ENCODE measurements around the gene PRPF40A.
"Not testable (repeated sequence)": the region's sequence is repeated elsewhere in the genome, so short reads cannot be mapped to it uniquely, and the experiment has no call there.

The PRPF40A gene
- 223 to 243 reads per million in 2 donors for total RNA-seq

DNA sequence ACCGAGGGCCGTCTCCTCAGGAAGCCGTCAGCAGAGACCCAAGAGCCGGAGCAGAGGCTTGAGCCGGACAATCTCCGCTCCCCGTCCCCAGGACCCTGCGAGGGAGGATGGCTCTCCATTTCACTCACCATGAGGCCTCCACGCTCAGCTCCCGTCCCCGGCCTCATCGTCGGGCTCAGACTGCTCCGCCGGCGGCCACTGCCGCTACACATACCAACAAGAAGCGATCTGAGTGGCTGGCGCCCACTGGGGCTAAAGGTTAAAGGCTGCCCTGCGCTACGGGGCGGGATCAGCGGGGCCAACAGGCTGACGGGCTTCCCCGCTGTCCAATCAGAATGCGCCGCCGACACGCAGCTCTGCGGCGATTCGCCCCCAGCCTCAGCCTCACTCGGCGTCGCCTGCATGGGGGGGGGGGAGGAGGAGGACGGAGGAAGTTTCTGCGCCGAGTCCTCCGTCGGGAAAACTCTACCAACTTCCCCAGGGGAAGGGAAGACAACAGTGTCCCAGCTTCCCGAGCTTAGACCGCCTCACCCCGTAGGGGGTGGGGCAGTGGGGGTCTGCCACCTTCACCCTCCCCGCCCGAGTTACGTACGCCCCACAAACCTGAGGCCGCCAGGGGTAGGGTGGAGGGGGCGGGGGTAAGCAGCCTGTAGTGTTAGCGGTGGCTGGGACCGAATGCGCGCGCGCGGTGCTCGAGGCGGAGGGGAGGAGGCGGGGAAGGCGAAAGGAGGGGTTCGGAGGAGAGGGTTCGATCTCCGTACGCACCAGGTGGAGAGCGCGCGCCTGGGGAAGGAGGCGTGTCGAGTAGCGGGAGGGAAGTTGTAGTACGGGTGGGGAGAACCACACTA, at the start of gene PRPF40A:
PRPF40A (minus strand) TSS at position 234 of the 848 bp plus-strand sequence; CDS start at position 212, 22 bp downstream.
- DNase-seq, result peak; percentile 99

DNA sequence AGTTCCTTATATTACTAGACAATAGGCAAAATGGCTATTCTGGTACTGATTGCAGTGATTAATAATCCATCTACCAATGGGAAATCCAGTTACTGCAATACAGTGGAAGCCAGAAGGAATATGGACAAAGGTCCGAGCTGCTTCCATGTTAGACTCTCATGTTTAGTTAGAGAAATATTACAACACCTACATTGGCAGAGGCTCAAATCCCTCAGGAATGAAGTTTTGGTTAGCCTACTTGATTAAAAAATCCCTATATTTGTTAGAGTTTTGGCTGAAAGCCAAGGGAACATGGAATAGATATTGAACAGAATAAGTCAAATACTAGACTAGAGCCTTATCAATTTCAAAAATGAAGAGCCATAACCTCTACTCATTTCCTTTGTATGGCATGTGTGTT, 49.7 kb upstream of the PRPF40A start:
- no peak for DNase-seq

DNA sequence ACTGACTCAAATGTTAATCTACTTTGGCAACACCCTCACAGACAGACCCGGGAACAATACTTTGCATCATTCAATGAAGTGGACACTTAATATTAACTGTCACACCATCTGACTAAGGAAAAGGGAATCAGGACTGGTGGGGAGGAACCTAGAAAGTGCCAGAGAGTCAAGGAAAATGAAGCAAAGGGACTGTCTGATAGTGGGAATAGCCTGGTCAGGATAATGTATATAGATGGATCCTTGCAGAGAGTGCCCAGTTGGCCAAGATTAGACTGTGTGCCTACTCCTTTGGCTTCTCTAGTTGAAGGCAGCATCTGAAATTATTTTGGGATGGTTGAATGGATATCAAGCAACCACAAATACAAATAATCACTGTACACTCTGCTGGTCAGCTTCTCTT, 46.4 kb upstream of the PRPF40A start:
- DNase-seq, result no peak

DNA sequence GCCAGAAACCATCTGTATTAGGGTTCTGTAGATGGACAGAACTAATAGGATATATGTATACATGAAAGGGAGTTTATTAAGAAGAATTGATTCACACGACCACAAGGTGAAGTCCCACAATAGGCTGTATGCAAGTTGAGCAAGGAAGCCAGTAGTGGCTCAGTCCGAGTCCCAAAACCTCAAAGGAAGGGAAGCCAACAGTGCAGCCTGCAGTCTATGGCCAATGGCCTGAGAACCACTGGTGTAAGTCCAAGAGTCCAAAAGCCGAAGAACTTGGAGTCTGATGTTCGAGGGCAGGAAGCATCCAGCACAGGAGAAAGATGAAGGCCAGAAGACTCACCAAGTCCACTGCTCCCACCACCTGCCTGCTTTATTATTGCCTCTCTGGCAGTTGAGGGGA, 45.9 kb upstream of the PRPF40A start:
- not testable (repeated sequence) for DNase-seq

DNA sequence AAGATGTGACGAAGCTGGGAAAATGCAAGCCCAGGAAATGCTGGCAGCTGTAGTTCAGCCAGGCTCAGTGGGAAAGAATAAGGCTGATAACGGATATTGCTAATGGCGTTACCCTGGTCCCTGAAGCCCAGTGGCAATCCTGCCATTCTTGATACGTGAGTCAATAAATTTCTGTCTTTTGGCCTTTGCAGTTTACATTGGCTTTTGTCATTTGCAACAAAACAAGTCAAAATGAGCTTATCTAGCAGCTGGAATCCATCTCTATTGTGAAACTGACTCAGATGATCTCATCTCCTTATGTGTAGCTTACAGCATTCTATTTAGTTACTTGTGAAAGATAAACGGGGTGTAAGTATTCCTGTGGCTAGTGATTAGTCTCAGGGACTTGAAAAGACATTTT, 44.9 kb upstream of the PRPF40A start:
- DNase-seq, result no peak

DNA sequence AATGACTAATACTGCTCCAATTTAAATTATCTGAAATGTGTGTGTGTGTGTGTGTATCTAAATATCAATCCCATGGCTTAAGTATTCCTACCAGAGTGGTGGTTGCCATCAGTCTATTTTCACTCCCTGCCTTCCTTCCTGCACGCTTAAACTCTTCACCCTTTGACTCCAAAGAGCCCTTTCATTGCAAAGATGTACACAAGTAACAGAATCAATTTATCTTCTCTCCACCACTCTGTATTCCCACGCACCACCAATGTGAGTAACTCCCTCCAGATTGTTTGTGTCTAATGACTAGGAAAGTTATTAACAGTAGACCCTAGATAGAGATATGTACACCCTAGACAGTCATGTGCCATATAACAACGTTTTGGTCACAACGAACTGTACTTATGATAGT, 44.0 kb upstream of the PRPF40A start:
- DNase-seq, result no peak

DNA sequence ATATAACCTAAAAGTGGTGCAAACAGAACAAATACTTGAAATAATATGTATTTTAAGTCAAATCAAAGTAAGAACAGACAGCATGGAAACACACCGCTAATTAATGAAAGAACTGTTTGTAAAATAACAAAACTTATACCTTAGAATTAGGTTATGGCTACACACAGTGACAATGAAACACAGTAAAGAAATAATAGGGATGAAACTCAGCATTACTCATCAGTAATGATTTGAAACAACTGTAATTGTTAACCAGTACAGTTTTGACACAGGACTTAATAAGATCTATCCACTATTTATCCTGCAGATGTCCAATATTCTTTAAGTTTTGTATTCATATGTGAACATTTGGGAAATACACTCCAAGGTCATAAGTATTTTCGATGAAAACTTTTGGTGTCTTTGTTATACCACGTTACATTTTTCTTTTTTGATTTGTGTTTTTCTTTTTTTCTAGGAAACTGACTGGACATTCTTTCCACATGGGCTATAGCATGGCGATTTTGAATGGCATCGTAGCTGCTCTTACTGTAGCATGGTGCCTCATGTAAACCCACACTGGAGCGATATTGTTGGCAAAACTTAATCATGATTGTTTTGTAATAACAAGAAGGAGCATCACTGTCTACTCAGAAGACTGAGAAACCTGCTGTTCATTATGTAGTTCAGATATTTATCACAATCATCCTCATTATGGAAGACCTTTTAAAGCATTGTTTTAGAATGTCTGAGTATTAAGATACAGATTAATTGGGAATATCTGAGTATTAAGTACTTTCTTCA, 42.2 kb upstream of the PRPF40A start:
- DNase-seq, result no peak

DNA sequence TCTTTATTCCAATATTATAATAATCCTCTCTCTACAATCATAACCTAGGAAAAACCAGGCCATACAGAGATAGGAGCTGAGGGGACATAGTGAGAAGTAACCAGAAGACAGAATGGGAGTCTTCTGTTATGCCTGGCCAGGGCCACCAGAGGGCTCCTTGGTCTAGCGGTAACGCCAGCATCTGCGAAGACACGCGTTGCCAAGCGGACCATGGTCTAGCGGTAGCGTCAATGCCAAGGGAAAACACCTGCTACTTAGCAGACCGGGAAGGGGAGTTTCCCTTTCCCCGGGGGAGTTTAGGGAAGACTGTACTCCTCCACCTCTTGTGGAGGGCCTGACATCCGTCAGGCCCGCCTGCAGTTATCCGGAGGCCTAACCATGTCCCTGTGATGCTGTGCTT, 37.8 kb upstream of the PRPF40A start:
- DNase-seq, result no peak

DNA sequence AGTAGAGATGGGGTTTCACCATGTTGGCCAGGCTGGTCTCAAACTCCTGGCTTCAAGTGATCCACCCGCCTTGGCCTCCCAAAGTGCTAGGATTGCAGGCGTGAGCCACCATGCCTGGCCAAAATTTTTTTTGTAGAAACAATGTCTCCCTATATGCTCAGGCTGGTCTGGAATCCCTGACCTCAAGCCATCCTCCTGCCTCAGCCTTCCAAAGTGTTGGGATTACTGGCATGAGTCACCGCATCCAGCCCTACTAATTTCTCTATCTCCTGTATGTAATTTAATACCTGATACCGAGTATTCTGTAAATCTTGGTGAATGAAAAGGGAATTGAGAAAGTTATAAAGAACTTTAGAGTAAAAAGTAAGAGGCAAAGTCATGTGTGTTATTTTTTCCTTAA, 30.5 kb upstream of the PRPF40A start:
- DNase-seq, result not testable (repeated sequence)

DNA sequence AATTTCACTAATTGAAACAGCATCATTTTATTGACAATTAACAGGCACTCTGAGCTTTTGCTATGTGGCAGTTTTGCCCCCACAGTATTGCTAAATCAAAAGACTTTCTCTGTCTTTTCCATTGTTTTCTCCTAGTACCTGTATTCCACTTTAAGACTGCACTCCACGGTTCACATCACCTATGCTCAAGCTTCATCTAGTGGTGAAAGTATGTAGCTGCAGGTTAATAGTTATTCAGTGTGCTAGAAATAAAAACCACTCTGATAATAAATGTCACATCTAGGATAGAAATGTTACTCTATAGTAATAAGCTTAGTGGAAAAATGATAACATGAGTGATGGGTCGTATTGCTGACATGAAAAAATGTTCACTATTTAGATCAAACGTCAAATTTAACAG, 25.7 kb upstream of the PRPF40A start:
- DNase-seq, result no peak

DNA sequence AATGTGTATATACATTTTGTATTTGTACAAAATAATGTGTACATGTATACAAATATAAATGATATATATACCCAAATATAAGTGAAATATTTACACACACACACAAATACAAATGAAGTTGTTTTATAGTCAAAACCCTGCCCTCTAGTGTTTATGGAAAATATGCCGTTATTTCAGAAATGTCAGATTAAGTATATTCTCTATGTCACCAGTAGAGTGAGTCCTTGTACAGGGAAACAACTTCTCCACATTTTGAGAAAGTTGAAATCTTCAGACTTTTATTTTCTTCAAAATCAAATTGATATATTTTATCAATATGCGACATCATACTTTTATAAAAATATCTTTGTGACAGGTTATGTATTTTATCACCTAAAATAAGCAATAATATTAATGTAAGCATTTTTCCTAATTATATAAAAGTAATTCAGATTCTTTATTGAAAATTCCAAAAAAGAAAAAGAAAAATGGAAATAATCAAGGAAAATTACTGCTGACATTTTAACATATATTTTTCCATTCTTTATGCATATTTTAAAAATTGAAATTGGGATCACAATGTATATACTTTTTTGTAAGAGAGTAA, 23.6 kb upstream of the PRPF40A start:
- no peak for DNase-seq

DNA sequence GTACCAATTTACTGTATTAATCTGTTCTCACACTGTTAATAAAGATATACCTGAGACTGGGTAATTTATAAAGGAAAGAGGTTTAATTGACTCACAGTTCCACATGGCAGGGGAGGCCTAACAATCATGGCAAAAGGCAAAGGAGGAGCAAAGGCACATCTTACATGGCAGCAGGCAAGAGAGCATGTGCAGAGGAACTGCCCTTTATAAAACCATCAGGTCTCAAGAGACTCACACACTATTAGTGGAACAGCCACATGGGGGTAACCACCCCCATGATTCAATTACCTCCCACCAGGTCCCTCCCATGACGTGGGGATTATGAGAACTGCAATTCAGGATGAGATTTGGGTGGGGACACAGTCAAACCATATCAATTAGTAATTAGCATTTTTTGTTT, 22.4 kb upstream of the PRPF40A start:
- not testable (repeated sequence) for DNase-seq

DNA sequence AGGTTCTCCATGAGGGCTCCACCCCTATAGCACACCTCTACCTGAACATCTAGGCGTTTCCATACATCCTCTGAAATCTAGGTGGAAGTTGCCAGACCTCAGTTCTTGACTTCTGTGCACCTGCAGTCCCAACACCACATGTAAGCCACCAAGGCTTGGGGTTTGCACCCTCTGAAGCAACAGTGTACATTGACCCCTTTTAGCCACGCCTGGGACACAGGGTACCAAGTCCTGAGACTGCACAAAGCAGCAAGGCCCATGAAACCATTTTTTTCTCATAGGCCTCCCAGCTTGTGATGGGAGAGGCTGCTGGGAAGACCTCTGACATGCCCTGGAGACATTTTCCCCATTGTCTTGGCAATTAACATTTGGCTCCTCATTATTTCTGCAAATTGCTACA, 21.2 kb upstream of the PRPF40A start:
- no peak for DNase-seq

DNA sequence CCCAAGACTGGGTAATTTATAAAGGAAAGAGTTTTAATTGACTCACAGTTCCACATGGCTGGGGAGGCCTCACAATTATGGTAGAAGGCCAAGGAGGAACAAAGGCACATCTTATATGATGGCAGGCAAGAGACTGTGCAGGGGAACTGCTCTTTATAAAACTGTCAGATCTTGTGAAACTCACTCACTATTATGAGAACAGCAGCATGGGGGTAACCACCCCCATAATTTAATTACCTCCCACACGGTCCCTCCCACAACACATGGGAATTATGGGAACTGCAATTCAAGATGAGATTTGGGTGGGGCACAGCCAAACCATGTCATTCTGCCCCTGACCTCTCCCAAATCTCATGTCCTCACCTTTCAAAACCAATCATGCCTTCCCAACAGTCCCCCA, 20.2 kb upstream of the PRPF40A start:
- not testable (repeated sequence) for DNase-seq

DNA sequence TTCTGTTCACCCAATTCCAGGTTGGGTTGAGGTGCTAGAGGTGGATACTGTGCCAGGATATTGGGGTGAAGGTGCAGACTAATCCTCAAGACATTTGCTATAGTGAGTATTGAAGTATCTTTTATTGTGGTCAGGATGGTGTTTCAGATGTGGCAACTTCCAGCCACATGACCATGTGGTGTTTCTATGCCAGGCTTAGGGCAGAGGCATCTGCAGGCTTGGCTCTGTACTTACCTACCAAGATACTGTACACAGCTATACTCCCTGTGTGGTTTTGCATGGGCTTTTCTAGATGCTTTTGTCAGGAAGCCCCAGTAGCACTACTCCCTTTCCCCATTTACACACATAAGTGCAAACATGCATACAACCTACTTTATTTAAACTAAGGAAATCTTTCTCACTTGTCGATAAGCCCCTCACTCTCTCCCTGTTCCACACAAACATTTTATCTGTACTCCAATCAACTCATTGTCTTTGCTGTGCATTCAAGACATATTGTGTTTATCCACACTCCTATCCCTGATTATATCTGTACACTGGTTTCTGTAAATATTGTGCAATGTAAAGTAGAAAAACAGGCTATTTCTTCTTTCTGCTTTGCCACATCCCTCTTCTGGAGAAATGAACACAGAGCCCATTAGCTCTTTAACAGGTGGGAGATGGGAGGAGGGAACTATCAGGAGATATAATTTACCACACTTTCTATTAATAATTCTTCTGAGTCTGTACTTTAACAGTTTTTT, 13.5 kb upstream of the PRPF40A start:
- peak; percentile 37 for DNase-seq

DNA sequence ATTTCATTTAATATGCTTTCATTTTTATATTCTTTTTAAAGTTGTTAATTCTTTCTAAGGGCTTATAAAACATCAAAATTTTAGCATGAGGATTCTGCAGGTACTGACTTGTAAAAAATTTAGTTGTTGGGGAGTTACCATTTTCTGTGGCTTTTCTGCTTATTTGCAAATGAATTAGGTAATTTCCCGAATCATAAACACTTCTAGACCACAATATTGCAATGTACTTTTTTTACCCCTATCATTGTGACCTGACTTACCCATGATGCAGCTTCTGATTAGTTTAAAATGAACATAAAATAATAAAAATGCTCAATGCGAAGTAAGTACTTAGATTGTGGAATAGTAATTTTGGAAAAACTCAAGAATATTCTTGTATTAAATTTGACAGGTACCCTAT, 12.6 kb upstream of the PRPF40A start:
- no peak for DNase-seq

DNA sequence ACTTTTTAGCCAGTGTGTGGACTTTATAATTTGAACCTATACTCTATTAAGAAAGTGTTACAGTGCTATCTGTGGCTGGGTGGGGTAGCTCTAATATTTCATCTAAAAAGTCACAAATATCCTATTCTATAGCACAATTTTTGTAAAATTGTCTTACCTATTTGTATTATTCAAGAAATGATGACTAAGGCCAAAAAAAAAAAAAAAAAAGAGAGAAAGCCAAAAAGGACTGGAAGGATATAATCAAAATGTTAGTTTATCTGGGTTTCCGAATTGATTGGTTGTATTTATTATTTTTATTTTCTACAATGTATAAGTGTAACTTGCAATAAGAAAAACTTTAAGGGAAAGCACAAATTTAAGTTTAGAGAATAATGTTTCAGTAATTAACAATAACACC, 6.7 kb upstream of the PRPF40A start:
- DNase-seq, result no peak

DNA sequence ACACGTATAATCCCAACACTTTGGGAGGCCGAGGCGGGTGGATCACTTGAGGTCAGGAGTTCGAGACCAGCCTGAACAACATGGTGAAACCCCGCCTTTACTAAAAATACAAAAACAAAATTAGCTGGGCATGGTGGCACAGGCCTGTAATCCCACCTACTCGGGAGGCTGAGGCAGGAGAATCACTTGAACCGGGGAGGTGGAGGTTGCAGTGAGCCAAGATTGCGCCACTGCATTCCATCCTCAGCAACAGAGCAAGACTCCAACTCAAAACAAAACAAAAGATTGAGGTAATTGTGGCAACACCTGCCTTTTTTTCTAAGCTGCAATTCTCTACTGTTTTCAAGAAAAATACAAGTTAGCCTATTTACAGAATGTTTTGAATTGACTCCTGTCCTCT, 5.4 kb upstream of the PRPF40A start:
- DNase-seq, result not testable (repeated sequence)

DNA sequence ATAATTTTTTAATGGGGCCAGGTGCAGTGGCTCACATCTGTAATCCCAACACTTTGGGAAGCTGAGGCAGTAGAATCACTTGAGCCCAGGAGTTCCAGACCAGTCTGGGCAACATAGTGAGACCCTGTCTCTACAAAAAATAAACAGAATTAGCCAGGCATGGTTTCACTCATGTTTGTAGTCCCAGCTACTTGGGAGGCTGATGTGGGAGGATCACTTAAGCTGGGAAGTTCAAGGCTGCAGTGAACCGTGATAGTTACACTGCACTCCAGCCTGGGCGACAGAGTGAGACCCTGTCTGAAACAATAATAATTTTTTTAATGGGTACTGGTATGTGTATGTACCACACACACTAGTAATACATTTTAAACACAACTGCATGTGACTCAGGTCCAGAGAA, 3.5 kb upstream of the PRPF40A start:
- DNase-seq, result no peak

DNA sequence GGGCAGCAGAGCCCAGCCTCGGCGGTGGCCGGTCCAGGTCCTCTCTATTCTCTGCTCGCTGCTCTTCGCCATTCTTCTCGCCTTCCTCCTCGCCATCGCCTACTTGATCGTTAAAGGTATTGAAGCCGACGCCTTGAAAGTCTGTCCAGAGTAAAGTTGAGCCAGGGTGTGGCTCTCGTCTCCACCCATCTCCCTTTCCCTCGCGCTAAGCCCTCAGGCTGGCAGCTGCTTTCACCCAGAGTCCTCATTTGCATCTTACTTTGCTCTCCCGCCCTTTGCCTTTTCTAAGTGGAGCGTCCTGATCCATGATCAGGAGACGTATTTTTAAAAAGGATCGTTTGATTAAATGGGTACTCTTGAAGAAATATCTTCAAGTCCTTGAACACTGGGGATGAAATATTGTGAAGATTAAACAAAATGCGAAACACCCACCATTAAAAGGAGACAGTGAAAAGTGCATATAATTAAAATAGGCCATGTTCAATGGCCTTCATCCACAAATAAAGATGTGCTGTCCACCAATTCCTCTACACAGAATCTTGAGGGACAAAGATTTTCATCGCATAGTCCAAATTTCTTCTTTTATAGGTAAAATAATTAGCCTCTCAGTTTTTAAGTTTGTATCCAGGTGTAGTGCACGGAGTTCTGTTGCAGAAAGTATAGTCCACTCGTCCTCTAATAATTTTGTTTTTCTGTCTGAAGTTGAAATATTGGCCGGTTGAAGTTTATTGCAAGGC, 1.8 kb upstream of the PRPF40A start:
- no peak for DNase-seq

DNA sequence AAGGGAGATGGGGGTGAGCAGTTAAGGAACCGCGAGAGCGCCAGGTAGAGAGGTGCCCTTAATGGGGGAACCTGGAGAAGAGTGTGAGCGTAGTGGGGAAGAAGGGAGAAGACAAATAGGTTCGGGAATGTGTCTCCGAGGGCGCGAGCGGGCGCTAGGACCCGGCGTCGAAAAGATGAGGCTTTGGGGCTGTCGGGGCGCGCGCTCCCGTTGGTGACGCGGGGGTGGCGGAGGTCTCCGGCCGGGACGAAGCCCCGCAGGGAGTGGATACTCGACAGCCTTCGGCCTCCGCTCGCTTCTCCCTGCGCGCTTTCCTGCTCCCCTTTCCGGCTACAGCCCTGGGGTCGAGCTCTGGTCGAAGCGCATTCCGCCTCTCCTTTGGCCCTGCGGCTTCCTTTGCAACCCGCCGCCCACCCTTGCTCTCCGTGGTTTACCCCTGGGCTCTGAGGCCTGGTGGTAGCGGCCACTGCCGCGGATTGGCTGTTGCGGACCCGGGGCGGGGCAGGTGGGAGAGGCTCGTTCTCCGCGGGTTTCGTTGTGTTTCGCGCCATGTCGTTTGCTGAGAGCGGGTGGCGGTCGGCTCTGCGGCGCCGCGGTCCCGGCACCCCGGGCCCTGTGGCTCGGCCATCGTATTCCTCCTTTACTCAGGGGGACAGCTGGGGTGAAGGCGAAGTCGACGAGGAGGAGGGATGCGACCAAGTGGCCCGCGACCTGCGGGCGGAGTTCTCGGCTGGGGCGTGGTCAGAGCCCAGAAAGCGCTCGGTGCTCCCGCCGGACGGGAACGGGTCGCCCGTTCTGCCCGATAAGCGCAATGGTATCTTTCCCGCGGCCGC, 1.0 kb upstream of the PRPF40A start, which contains the start of gene ARL6IP6:
ARL6IP6 (plus strand) TSS at position 545 of the 833 bp plus-strand sequence; CDS start at position 550, 5 bp downstream.
- DNase-seq, result peak; percentile 88

All from T-helper 9 cell (primary cell).